Measurements from ENCODE around the gene CREG2. TPM values are rescaled to one million over a fixed set of nuclear protein-coding genes. Genes with fewer than 3 reads are reported as not detected.

The CREG2 gene
- total RNA-seq, 1 donor from 2014 or later: 0.65 TPM

DNA sequence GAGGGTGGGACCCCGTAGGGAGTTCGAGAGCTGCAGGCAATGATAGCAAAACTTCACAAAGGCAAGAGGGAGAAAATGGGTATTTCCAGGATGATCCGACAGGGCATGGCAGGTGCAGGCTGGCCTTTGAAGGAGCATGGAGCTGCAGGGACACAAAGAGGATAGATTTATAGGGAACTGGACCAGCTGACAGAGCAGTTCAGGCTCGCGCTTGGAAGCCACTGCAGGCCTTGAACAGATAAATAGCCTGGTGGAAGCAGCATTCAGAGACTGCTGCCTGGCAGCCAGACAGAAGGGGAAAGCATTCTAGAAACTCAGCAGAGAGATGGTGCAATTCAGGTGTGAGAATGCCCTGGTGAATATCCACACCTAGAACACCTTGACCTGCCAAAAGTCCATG, 29.3 kb upstream of the CREG2 start:
- TF ChIP-seq, protein P1, sequence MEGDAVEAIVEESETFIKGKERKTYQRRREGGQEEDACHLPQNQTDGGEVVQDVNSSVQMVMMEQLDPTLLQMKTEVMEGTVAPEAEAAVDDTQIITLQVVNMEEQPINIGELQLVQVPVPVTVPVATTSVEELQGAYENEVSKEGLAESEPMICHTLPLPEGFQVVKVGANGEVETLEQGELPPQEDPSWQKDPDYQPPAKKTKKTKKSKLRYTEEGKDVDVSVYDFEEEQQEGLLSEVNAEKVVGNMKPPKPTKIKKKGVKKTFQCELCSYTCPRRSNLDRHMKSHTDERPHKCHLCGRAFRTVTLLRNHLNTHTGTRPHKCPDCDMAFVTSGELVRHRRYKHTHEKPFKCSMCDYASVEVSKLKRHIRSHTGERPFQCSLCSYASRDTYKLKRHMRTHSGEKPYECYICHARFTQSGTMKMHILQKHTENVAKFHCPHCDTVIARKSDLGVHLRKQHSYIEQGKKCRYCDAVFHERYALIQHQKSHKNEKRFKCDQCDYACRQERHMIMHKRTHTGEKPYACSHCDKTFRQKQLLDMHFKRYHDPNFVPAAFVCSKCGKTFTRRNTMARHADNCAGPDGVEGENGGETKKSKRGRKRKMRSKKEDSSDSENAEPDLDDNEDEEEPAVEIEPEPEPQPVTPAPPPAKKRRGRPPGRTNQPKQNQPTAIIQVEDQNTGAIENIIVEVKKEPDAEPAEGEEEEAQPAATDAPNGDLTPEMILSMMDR (IDR thresholded peaks at IDR 0.05; ENCODE audit: unreplicated experiment): no peak
- no peaks in the 10 kb centered on the region for H3K36me3 Mint-ChIP-seq (ENCODE audit: insufficient read depth)
- DNase-seq (ENCODE audit: low spot score, unreplicated experiment): no peak
- H3K27me3 Mint-ChIP-seq: peaks cover 17% of the 10 kb centered on the region
- no peak overlapping the region for H3K4me3 Mint-ChIP-seq (ENCODE audit: low read depth)
- H3K4me1 Mint-ChIP-seq (ENCODE audit: low read depth): no peaks in the 10 kb centered on the region
- no peak overlapping the region for H3K27ac Mint-ChIP-seq
- H3K9me3 Mint-ChIP-seq (ENCODE audit: low read depth): peaks cover 5% of the 10 kb centered on the region

DNA sequence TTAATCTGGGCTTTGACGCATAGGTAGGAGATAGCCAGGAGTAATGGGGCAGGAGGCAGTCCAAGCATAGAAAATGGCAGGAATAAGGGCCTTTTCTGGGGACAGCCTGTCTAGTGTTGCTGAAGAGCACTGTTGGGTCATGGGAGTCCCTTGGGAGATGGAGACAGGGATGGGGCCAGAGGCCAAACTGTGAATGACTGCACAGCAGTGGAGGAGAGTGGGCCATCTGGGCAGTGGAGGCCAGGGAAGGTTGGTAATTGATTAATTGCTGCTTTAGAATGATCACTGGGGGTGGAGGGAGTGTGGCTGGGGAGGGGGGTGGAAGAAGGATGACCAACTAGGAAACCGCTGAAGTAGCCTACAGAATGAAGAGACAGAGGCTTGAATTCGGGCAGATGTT, 28.6 kb upstream of the CREG2 start:
- Mint-ChIP-seq H3K36me3 (ENCODE audit: insufficient read depth) (no peaks in the 10 kb centered on the region), H3K27me3 (peaks cover 17% of the 10 kb centered on the region), H3K9me3 (ENCODE audit: low read depth) (peaks cover 5% of the 10 kb centered on the region), H3K4me1 (ENCODE audit: low read depth) (no peaks in the 10 kb centered on the region), H3K4me3 (ENCODE audit: low read depth) (no peak overlapping the region), H3K27ac (no peak overlapping the region)
- DNase-seq (ENCODE audit: low spot score, unreplicated experiment): no peak
- TF ChIP-seq, protein P1 (IDR thresholded peaks at IDR 0.05; ENCODE audit: unreplicated experiment): no peak

DNA sequence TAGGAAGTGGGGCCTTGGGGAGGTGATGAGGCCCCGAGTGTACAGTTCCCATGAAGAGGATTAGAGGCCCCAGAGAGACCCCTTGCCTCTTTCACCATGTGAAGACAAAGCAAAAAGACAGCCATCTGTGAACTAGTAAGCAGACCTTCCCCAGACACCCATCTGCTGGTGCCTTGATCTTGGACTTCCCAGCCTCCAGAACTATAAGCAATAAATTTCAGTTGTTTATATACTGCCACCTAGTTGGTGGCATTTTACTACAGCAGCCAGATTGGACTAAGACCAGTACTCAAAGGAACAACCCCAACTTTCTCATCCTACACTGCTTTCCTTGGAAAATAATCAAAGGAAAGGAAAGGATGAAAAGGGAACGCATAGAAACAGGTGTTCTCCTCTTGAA, 27.9 kb upstream of the CREG2 start:
- Mint-ChIP-seq H3K4me3 (ENCODE audit: low read depth) (no peak overlapping the region), H3K27me3 (peaks cover 17% of the 10 kb centered on the region), H3K27ac (no peak overlapping the region), H3K9me3 (ENCODE audit: low read depth) (peaks cover 5% of the 10 kb centered on the region), H3K4me1 (ENCODE audit: low read depth) (no peaks in the 10 kb centered on the region), H3K36me3 (ENCODE audit: insufficient read depth) (no peaks in the 10 kb centered on the region)
- DNase-seq (ENCODE audit: low spot score, unreplicated experiment): no peak
- TF ChIP-seq, protein P1 (IDR thresholded peaks at IDR 0.05; ENCODE audit: unreplicated experiment): no peak

DNA sequence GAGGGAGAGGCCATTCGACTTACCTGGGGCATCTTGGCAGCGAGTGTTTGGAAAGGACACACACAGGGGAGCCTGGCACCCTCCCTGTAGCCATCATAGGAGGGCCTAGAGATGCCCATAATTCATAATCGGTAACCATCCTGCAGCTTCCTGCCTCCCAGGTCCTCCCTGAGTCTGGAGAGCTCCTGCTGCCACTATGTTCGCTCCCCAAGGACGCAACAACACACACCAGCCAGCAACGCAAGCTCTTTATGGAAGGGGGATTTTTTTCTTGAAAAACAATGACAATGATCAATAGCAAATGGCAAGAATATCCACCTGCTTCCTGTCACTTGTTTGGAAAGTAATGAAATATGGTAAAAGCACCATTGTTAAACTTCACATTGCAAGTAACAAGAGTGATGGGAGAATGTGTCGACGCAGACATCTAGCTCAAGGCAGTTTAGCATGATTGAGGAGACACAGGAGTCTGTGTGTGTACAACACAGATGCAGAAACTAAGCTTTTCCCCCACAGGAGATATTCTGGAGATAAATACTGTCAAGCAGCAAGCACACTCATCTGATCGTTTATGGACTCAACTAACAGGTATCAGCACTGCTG, 24.9 kb upstream of the CREG2 start:
- Mint-ChIP-seq H3K27ac (no peak overlapping the region), H3K9me3 (ENCODE audit: low read depth) (peaks cover 5% of the 10 kb centered on the region), H3K4me1 (ENCODE audit: low read depth) (no peaks in the 10 kb centered on the region), H3K4me3 (ENCODE audit: low read depth) (no peak overlapping the region), H3K27me3 (peaks cover 23% of the 10 kb centered on the region), H3K36me3 (ENCODE audit: insufficient read depth) (no peaks in the 10 kb centered on the region)
- DNase-seq (ENCODE audit: low spot score, unreplicated experiment): no peak
- TF ChIP-seq, protein P1 (IDR thresholded peaks at IDR 0.05; ENCODE audit: unreplicated experiment): no peak

DNA sequence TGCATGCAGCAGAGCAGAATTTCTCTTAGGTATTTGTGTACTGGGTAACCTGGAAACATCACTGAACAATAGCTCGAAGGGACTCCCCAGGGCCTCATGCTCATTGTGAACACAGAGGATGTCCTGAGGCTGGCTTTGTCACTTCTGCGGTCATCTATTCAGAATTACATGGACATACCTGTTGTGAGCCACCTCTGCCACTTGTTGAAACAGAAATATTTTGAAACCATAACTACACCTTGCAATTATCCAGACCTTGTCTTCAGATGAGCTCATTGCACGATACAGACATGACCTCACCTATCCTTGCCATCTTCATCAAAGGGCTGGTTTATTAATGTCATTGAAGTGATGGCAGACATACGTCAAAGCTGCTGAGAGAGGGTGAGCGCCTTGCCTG, 23.4 kb upstream of the CREG2 start:
- H3K9me3 Mint-ChIP-seq (ENCODE audit: low read depth): peaks cover 5% of the 10 kb centered on the region
- no peak for DNase-seq (ENCODE audit: low spot score, unreplicated experiment)
- H3K27me3 Mint-ChIP-seq: peaks cover 22% of the 10 kb centered on the region
- H3K36me3 Mint-ChIP-seq (ENCODE audit: insufficient read depth): no peaks in the 10 kb centered on the region
- TF ChIP-seq, protein P1 (IDR thresholded peaks at IDR 0.05; ENCODE audit: unreplicated experiment): no peak
- H3K4me1 Mint-ChIP-seq (ENCODE audit: low read depth): no peaks in the 10 kb centered on the region
- H3K27ac Mint-ChIP-seq: no peak overlapping the region
- no peak overlapping the region for H3K4me3 Mint-ChIP-seq (ENCODE audit: low read depth)
